NB4 (cell line): ENCODE data around the gene DOLK.

Experiments used
- MYC ChIP-seq: IDR thresholded peaks from 2 replicates; pipeline ENCODE4 v1.6.1; 2011; ENCODE audit warnings: low read depth, low read length
- POLR2A ChIP-seq: IDR thresholded peaks from 2 replicates; pipeline ENCODE4 v1.6.1; 2011; ENCODE audit warnings: mild to moderate bottlenecking; ENCODE audit not compliant: insufficient read length; ENCODE audit errors: extremely low read depth
- TF ChIP-seq, protein P1 (sequence below): IDR thresholded peaks from one replicate; pipeline ENCODE4 v1.5.1; 2012; ENCODE audit warnings: low read depth, low read length
- TF ChIP-seq, protein P2 (sequence below): IDR thresholded peaks from 2 replicates; pipeline ENCODE4 v1.6.1; 2011; ENCODE audit warnings: low read depth, low read length

DNA sequence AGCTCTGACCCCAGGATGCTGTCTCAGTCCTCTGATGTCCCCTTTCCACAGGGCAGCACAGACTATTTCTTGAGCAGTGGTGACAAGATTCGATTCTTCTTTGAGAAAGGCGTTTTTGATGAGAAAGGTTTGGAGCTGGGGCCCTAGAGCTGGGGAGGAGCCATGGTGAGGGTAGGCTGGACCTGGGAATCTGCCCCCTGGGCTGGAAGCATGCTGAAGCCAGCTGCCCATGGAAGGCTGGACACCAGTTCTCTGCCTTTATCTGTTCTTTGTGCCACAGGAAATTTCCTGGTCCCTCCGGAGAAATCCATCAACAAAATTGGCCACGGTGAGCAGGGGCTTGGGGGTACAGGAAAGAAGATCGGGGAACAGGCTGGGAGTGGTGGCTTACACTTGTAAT is 13.7 kb downstream of the DOLK start:
- TF ChIP-seq, protein P1, sequence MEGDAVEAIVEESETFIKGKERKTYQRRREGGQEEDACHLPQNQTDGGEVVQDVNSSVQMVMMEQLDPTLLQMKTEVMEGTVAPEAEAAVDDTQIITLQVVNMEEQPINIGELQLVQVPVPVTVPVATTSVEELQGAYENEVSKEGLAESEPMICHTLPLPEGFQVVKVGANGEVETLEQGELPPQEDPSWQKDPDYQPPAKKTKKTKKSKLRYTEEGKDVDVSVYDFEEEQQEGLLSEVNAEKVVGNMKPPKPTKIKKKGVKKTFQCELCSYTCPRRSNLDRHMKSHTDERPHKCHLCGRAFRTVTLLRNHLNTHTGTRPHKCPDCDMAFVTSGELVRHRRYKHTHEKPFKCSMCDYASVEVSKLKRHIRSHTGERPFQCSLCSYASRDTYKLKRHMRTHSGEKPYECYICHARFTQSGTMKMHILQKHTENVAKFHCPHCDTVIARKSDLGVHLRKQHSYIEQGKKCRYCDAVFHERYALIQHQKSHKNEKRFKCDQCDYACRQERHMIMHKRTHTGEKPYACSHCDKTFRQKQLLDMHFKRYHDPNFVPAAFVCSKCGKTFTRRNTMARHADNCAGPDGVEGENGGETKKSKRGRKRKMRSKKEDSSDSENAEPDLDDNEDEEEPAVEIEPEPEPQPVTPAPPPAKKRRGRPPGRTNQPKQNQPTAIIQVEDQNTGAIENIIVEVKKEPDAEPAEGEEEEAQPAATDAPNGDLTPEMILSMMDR: no peak
- TF ChIP-seq POLR2A: no peak
- TF ChIP-seq MYC: no peak
- TF ChIP-seq, protein P2, sequence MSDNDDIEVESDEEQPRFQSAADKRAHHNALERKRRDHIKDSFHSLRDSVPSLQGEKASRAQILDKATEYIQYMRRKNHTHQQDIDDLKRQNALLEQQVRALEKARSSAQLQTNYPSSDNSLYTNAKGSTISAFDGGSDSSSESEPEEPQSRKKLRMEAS: no peak
